Mesothelial cell of epicardium (in vitro differentiated cells): Measurements from ENCODE around the gene SCCPDH. TPM values are rescaled to one million over a fixed set of nuclear protein-coding genes. Genes with fewer than 3 reads are reported as not detected.
"Not testable (repeated sequence)": the region's sequence is repeated elsewhere in the genome, so short reads cannot be mapped to it uniquely, and the experiment has no call there.

ENCODE experiments used
- DNase-seq, 2 experiments: peaks; one replicate each; pipeline ENCODE4 v3.0.0; 2021; ENCODE audit warnings: low spot score in 2 of 2; ENCODE audit not compliant: unreplicated experiment in 2 of 2
- H3K27ac Mint-ChIP-seq: 2 replicates; pipeline ENCODE4 v1.8.0; 2021; ENCODE audit warnings: mixed read lengths
- H3K27me3 Mint-ChIP-seq: 2 replicates; pipeline ENCODE4 v1.8.0; 2021; ENCODE audit warnings: low read depth, mixed read lengths
- H3K36me3 Mint-ChIP-seq: 2 replicates; pipeline ENCODE4 v1.8.0; 2021; ENCODE audit warnings: mixed read lengths
- H3K4me1 Mint-ChIP-seq: 2 replicates; pipeline ENCODE4 v1.8.0; 2021; ENCODE audit warnings: mixed read lengths
- H3K4me3 Mint-ChIP-seq: 2 replicates; pipeline ENCODE4 v1.8.0; 2021; ENCODE audit warnings: mild to moderate bottlenecking, moderate library complexity, mixed read lengths
- H3K9me3 Mint-ChIP-seq: 2 replicates; pipeline ENCODE4 v1.8.0; 2021; ENCODE audit warnings: mixed read lengths
- total RNA-seq: library from RNA; stranded (reverse); gene quantifications from 3 replicates; pipeline ENCODE4 v1.2.1, GENCODE V29; 2021
- TF ChIP-seq, protein P1 (sequence below): fragments of 200-600 bp; sonication (generic); IDR thresholded peaks from one replicate; pipeline ENCODE4 v1.5.0; 2021; ENCODE audit warnings: antibody characterized with exemption; ENCODE audit not compliant: unreplicated experiment

SCCPDH gene
- total RNA-seq, 1 donor from 2014 or later, result 35.1 TPM

DNA sequence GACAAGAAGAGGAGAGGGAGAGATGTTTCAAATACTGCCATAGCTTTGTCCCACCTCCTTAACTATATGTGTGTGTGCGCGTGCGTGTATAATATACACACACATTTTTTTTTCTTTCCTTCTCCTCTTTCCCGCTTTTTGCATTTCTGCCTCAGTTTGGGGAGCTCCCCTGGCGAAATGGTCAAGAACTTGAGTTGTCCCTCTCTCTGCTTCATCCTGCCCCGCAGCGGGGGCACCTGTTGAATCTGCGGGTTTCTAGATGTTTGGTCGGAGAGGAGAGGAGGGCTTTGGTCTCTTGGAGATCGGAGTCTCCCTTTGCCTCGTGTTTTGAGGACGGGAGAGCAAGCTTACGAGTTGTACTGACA, 504 bp downstream of the SCCPDH start:
- H3K4me1 Mint-ChIP-seq, result peaks cover 14% of the 10 kb centered on the region

DNA sequence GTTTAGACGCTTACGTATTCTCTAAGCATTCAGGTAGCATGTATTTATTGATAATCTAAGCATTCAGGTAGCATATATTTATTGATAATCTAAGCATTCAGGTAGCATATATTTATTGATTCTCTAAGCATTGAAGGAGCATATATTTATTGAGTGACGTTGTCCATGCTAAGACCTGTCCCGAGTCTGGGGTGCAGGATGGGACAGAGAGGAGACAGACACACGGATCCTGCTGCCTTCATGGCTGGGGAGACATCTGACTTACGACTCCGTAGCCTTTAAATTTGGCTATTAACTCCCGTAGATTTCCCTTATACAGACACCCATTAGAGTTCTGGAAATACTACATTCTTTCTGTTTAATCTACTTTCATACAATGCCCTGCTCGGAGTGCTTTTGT, 982 bp downstream of the SCCPDH start:
- H3K27me3 Mint-ChIP-seq, result no peaks in the 10 kb centered on the region
- TF ChIP-seq, protein P1, sequence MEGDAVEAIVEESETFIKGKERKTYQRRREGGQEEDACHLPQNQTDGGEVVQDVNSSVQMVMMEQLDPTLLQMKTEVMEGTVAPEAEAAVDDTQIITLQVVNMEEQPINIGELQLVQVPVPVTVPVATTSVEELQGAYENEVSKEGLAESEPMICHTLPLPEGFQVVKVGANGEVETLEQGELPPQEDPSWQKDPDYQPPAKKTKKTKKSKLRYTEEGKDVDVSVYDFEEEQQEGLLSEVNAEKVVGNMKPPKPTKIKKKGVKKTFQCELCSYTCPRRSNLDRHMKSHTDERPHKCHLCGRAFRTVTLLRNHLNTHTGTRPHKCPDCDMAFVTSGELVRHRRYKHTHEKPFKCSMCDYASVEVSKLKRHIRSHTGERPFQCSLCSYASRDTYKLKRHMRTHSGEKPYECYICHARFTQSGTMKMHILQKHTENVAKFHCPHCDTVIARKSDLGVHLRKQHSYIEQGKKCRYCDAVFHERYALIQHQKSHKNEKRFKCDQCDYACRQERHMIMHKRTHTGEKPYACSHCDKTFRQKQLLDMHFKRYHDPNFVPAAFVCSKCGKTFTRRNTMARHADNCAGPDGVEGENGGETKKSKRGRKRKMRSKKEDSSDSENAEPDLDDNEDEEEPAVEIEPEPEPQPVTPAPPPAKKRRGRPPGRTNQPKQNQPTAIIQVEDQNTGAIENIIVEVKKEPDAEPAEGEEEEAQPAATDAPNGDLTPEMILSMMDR, result no peak
- H3K36me3 Mint-ChIP-seq, result peaks cover 39% of the 10 kb centered on the region
- peaks cover 14% of the 10 kb centered on the region for H3K4me1 Mint-ChIP-seq
- peak overlapping the region; percentile 92 for H3K27ac Mint-ChIP-seq
- peak overlapping the region; percentile 87 for H3K4me3 Mint-ChIP-seq
- no peak for DNase-seq
- H3K9me3 Mint-ChIP-seq, result peaks cover 34% of the 10 kb centered on the region

More for the DNA sequence above, 504 bp downstream of the SCCPDH start:
- DNase-seq, result no peak
- Mint-ChIP-seq H3K36me3 (peaks cover 34% of the 10 kb centered on the region), H3K9me3 (peaks cover 29% of the 10 kb centered on the region), H3K4me3 (peak overlapping the region; percentile 87), H3K27ac (peak overlapping the region; percentile 92), H3K27me3 (no peaks in the 10 kb centered on the region)
- TF ChIP-seq, protein P1, result no peak

DNA sequence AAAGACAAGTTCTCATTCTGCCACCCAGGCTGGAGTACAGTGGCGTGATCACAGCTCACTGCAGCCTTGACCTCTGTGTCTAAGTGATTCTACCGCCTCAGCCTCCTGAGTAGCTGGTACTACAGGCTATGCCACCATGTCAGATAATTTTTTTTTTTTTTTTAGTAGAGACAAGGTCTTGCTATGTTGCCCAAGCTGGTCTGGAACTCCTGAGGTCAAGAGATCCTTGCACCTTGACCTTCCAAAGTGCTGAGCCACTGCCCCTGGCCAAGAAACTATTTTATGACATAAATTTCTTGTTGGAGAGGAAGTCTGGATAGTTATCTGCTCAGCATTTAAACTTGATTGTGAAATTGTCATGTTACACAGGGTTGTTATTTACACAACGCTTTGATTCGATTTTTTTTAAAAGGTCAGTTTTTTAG, 2.1 kb downstream of the SCCPDH start:
- H3K4me1 Mint-ChIP-seq, result peaks cover 14% of the 10 kb centered on the region

DNA sequence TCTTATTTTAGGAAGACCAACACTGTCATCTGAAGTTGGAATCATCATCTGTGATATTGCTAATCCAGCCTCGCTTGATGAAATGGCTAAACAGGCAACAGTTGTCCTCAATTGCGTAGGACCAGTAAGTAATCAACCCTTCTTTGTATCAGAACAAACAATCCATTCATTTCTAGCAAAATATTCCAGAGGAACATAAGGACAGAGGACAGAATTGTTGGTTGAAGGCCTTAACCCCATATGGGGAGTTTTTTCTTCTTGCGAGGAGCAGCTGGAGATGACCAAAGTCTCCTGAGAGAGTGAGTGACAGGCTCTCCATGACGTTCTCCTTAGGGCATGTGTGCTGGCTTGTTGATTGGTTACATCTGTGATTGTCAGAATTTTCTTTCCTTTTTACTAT, 2.7 kb downstream of the SCCPDH start:
- DNase-seq, result no peak
- H3K4me1 Mint-ChIP-seq, result peaks cover 14% of the 10 kb centered on the region
- TF ChIP-seq, protein P1, result no peak
- H3K36me3 Mint-ChIP-seq, result peaks cover 52% of the 10 kb centered on the region
- H3K27ac Mint-ChIP-seq, result no peak overlapping the region
- peaks cover 37% of the 10 kb centered on the region for H3K9me3 Mint-ChIP-seq
- H3K27me3 Mint-ChIP-seq, result no peaks in the 10 kb centered on the region
- no peak overlapping the region for H3K4me3 Mint-ChIP-seq

More for the DNA sequence above, 2.1 kb downstream of the SCCPDH start:
- peaks cover 36% of the 10 kb centered on the region for H3K9me3 Mint-ChIP-seq
- TF ChIP-seq, protein P1, result no peak
- DNase-seq, result no peak
- H3K36me3 Mint-ChIP-seq, result peaks cover 46% of the 10 kb centered on the region
- H3K4me3 Mint-ChIP-seq, result peak overlapping the region; percentile 1
- H3K27ac Mint-ChIP-seq, result no peak overlapping the region
- H3K27me3 Mint-ChIP-seq, result no peaks in the 10 kb centered on the region

DNA sequence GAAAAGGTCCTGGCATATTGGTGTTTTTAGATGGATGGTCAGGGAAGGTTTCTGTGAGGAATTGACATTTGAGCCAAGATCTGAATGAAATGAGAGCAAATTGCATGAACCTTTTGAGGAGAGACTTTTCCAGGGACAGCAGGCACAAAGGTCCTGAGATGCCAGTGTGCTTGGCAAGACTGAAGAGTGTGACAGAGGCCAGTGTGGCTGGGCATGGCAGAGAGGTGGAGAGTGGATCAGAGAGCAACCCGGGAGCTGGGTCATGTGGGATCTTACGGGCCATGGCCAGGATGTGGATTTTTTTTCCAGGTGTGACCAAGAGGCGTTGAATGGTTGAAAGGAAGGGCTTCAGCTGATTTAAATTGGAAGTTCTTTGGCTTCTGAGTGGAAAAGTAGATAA, 3.4 kb downstream of the SCCPDH start:
- Mint-ChIP-seq H3K36me3 (peaks cover 56% of the 10 kb centered on the region), H3K9me3 (peaks cover 35% of the 10 kb centered on the region), H3K27me3 (no peaks in the 10 kb centered on the region), H3K27ac (no peak overlapping the region), H3K4me3 (no peak overlapping the region), H3K4me1 (peaks cover 14% of the 10 kb centered on the region)
- TF ChIP-seq, protein P1, result no peak
- no peak for DNase-seq

DNA sequence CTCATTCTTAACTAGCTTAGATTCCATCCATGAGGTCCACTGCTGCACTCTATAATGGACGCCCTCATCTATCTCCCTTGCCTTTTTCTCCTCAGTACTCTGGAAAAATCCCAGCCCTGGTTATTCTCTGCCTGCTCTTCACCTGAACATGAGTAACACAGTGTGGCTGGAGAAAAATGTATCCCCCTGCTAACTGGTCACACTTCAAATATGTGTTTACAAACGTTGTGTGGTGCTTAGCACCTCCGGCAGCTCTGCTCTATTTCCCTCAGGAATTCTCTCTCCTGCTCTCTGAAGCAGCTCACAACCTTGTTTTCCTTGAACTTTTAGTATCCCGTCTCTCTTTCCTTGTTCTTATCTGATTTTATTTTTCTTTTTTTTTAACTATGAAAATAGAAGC, 4.1 kb downstream of the SCCPDH start:
- no peak overlapping the region for H3K4me3 Mint-ChIP-seq
- DNase-seq, result no peak
- H3K4me1 Mint-ChIP-seq, result peaks cover 14% of the 10 kb centered on the region
- peaks cover 56% of the 10 kb centered on the region for H3K36me3 Mint-ChIP-seq
- H3K27me3 Mint-ChIP-seq, result no peaks in the 10 kb centered on the region
- H3K9me3 Mint-ChIP-seq, result peaks cover 35% of the 10 kb centered on the region
- TF ChIP-seq, protein P1, result no peak
- no peak overlapping the region for H3K27ac Mint-ChIP-seq

DNA sequence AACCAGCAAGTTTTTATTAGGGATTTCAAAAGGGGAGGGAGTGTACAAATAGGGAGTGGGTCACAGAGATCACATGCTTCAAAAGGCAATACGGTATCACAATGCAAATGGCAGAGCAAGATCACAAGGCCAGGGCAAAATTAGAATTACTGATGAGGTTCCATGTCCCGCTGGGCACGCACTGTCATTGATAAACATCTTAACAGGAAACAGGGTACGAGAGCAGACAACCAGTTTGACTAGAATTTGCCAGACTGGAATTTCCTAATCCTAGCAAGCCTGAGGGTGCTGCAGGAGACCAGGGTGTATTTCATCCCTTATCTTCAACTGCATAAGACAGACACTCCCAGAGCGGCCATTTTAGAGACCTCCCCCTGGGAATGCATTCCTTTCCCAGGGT, 4.8 kb downstream of the SCCPDH start:
- not testable (repeated sequence) for DNase-seq, H3K4me3 Mint-ChIP-seq, H3K27ac Mint-ChIP-seq, H3K27me3 Mint-ChIP-seq
- Mint-ChIP-seq H3K4me1 (peaks cover 14% of the 10 kb centered on the region), H3K9me3 (peaks cover 35% of the 10 kb centered on the region), H3K36me3 (peaks cover 60% of the 10 kb centered on the region)
